Left lung (tissue), 10 donors: ENCODE data around the gene AIG1. TPM values are rescaled to one million over a fixed set of nuclear protein-coding genes. Genes with fewer than 3 reads are reported as not detected.
A peak's percentile ranks its signal among the peaks of the same experiment; 100 is the strongest.

Source experiments
- ATAC-seq: fragments of 200-7000 bp; cut with Tn5 transposase; one replicate; pipeline ENCODE4 v1.9.1; 2020; ENCODE audit warnings: moderate library complexity
- DNase-seq, 4 donors: peaks; one replicate each; pipeline ENCODE4 v3.0.0-alpha.2; 2013 to 2020
- H3K27ac ChIP-seq, 2 donors: fragments of 200-600 bp; sonication (generic) in 1 of 2; one replicate each; pipeline versions ENCODE4 v1.5.0 to v1.8.0; 2020 to 2021
- H3K27me3 ChIP-seq, 2 donors: fragments of 200-600 bp; sonication (generic) in 1 of 2; one replicate each; pipeline versions ENCODE4 v1.5.0 to v1.8.0; 2020 to 2021
- H3K36me3 ChIP-seq, 2 donors: fragments of 200-600 bp; sonication (generic) in 1 of 2; one replicate each; pipeline versions ENCODE4 v1.5.0 to v1.8.0; 2020 to 2021
- H3K4me1 ChIP-seq, 2 donors: fragments of 200-600 bp; one replicate each; pipeline ENCODE4 v1.8.0; 2021
- H3K4me3 ChIP-seq, 2 donors: fragments of 200-600 bp; sonication (generic) in 1 of 2; one replicate each; pipeline versions ENCODE4 v1.5.0 to v1.8.0; 2020 to 2021; ENCODE audit warnings: mild to moderate bottlenecking in 1 of 2
- H3K9me3 ChIP-seq, 2 donors: fragments of 200-600 bp; sonication (generic) in 1 of 2; one replicate each; pipeline versions ENCODE4 v1.5.0 to v1.8.0; 2020 to 2021
- CTCF ChIP-seq, 2 donors: fragments of 200-600 bp; sonication (generic) in 1 of 2; IDR thresholded peaks; one replicate each; pipeline versions ENCODE4 v1.5.0 to v1.8.0; 2021; ENCODE audit warnings: antibody characterized with exemption in 2 of 2
- intact Hi-C, 2 donors: fragments of 100-400 bp; cut with DNase I; formaldehyde crosslinking; loops; one replicate each; pipeline versions ENCODE4 v1.11.2 to v1.14.2; 2022
- polyA plus RNA-seq, 6 donors: library from polyadenylated mRNA; unstranded; fragments of 120-200 nt; gene quantifications; one replicate each; pipeline ENCODE4 v1.2.1, GENCODE V29; 2013; ENCODE audit not compliant: insufficient read length in 6 of 6
- total RNA-seq, 2 donors: library from RNA; stranded (reverse); fragmentation: NEBNext Ultra II Directional; extraction: Animal tissue kit (Norgen Biotek cat#: 25700); gene quantifications; one replicate each; pipeline ENCODE4 v1.2.1, GENCODE V29; 2021
- donor health status: DM: no; HTN: yes; CAD: no.
- donor health status: DM: no; HTN: no; CAD: no.

AIG1 gene
- total and polyA plus RNA-seq, 8 donors: 34.7 to 45.4 (median 36.8) TPM

DNA sequence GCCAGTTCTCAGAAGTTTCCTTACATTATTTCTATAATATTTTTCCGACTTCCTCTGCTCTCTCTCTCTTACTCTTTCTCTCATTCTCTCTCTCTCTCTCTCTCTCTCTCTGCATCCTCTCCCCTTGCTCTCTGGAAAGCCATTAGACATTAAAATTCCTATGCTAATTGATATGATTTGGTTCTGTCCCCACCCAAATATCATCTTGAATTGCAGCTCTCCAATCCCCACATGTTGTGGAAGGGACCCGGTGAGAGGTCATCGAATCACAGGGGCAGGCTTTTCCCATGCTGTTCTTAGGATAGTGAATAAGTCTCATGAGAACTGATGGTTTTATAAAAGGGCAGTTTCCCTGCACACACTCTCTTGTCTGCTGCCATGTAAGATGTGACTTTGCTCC is 315.7 kb downstream of the AIG1 start:
- DNase-seq (no peak), ATAC-seq (no peak)
- no peak overlapping the region for H3K4me3 ChIP-seq
- no peak overlapping the region for H3K27ac ChIP-seq
- intact Hi-C loops: no loop called here
- H3K36me3 ChIP-seq: no peaks in the 10 kb centered on the region
- peaks cover 0 to 4% of the 10 kb centered on the region in 2 donors for H3K9me3 ChIP-seq
- TF ChIP-seq CTCF (IDR thresholded peaks at IDR 0.05): no peak
- H3K27me3 ChIP-seq: no peaks in the 10 kb centered on the region
- H3K4me1 ChIP-seq: no peaks in the 10 kb centered on the region

GRCh38 chr6:143376861-143377260 is 316.2 kb downstream of the AIG1 start:
- intact Hi-C loops: no loop called here
- Histone ChIP-seq H3K9me3 (peaks cover 0 to 4% of the 10 kb centered on the region in 2 donors), H3K4me1 (no peaks in the 10 kb centered on the region), H3K4me3 (no peak overlapping the region), H3K27me3 (no peaks in the 10 kb centered on the region), H3K36me3 (no peaks in the 10 kb centered on the region), H3K27ac (no peak overlapping the region)
- TF ChIP-seq CTCF (IDR thresholded peaks at IDR 0.05): no peak
- DNase-seq (no peak), ATAC-seq (no peak)

GRCh38 chr6:143385636-143386035 is 324.9 kb downstream of the AIG1 start:
- DNase-seq: peak in 2 of 4 donors; percentile 56 to 63
- Histone ChIP-seq H3K27me3 (no peaks in the 10 kb centered on the region), H3K4me1 (no peaks in the 10 kb centered on the region), H3K4me3 (no peak overlapping the region), H3K27ac (no peak overlapping the region), H3K9me3 (peaks cover 0 to 4% of the 10 kb centered on the region in 2 donors), H3K36me3 (no peaks in the 10 kb centered on the region)
- no peak for TF ChIP-seq CTCF (IDR thresholded peaks at IDR 0.05)
- intact Hi-C loops: no loop called here
- no peak for ATAC-seq

DNA sequence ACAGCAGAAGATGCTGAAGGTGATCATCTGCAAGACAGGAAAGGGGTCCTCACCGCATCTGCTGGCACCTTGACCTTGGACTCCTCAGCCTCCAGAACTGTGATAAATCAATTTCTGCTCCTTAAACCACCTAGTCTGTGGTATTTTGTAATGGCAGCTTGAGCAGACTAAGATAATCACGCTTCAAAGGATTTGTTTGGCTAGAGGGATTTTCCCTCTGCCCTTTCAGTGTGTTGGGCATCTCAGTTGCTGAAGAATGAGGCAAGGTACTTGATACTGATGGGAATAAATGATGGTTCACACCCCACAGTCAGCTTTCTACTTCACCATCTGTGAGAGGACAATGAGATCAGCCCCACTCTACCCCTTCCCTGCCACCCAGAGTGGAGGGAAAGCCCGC is 329.6 kb downstream of the AIG1 start:
- DNase-seq (no peak), ATAC-seq (no peak)
- H3K27me3 ChIP-seq: no peaks in the 10 kb centered on the region
- no peaks in the 10 kb centered on the region for H3K9me3 ChIP-seq
- no peak for TF ChIP-seq CTCF (IDR thresholded peaks at IDR 0.05)
- H3K4me1 ChIP-seq: no peaks in the 10 kb centered on the region
- no peaks in the 10 kb centered on the region for H3K36me3 ChIP-seq
- intact Hi-C loops: no loop called here
- no peak overlapping the region for H3K4me3 ChIP-seq
- H3K27ac ChIP-seq: no peak overlapping the region

Other genes starting within 250 kb of the AIG1 start
- 10 to 100 TPM; 14.1 to 16.6 TPM for gene HIVEP2, start 115.7 kb upstream of the AIG1 start, total RNA-seq
- gene HIVEP2, start 115.7 kb upstream of the AIG1 start, polyA plus RNA-seq: 10 to 100 TPM; 11.5 to 14.2 (median 12.5) TPM